Measurements from ENCODE around the gene TGFBI. TPM values are rescaled to one million over a fixed set of nuclear protein-coding genes. Genes with fewer than 3 reads are reported as not detected.

Gene TGFBI
- polyA plus RNA-seq, 3 donors: 480 to 653 (median 565) TPM

GRCh38 chr5:136026636-136027035 is 2.2 kb upstream of the TGFBI start:
- peaks cover 25% of the 10 kb centered on the region for H4K20me1 ChIP-seq (ENCODE audit: insufficient read depth, low read length)
- no peak overlapping the region for H3K4me2 ChIP-seq (replicated peaks; ENCODE audit: extremely low read depth, low read length, poor library complexity, severe bottlenecking)
- no peaks in the 10 kb centered on the region for H3K27me3 ChIP-seq (ENCODE audit: control insufficient read depth in 2 of 2, insufficient read depth in 2 of 2, low read length in 2 of 2)
- H3K27ac ChIP-seq (ENCODE audit: low read depth in 1 of 2, low read length in 2 of 2): no peak overlapping the region
- H3K4me1 ChIP-seq (ENCODE audit: control insufficient read depth in 1 of 2, insufficient read depth in 2 of 2, low read length in 2 of 2): peaks cover 60 to 71% of the 10 kb centered on the region in 2 donors
- no peak for TF ChIP-seq CTCF (IDR thresholded peaks at IDR 0.05)
- Mint-ChIP-seq H3K4me1 (peaks cover 78% of the 10 kb centered on the region), H3K27ac (peak overlapping the region in 2 of 7 donors; percentile 20 to 37), H3K27me3 (ENCODE audit: low read depth in 3 of 3) (peaks cover 5 to 11% (median 11%) of the 10 kb centered on the region in 3 donors), H3K9me3 (peaks cover 0 to 3% (median 0%) of the 10 kb centered on the region in 7 donors), H3K4me3 (no peak overlapping the region), H3K36me3 (peaks cover 16 to 20% of the 10 kb centered on the region in 2 donors)
- intact Hi-C loops (cut with micrococcal nuclease): loop anchor here in 1 of 2 donors (5.0 to 10.0 kb wide), 2 partner anchors 34 to 52 kb away; no protein-coding TSS in a partner anchor
- WGBS (ENCODE audit: insufficient coverage): 90% methylated on average over 3 of the region's 3 CpGs
- H3K36me3 ChIP-seq (replicated peaks in 1 of 2; ENCODE audit: control insufficient read depth in 1 of 2, insufficient read depth in 2 of 2, low read length in 2 of 2): peaks cover 0 to under 1% of the 10 kb centered on the region in 2 donors
- peaks cover 25% of the 10 kb centered on the region for H3K79me2 ChIP-seq (ENCODE audit: insufficient read depth, low read length)
- no peaks in the 10 kb centered on the region for H3K9me3 ChIP-seq (replicated peaks in 1 of 2; ENCODE audit: control insufficient read depth in 1 of 2, insufficient read depth in 1 of 2, low read length in 2 of 2)
- DNase-seq: no peak
- no peak overlapping the region for H2AFZ ChIP-seq (ENCODE audit: insufficient read depth, low read depth, low read length, poor library complexity, severe bottlenecking)
- no peak overlapping the region for H3K4me3 ChIP-seq (replicated peaks in 1 of 3; ENCODE audit: low read depth in 2 of 3, low read length in 3 of 3)
- no peak overlapping the region for H3K9ac ChIP-seq (ENCODE audit: insufficient read depth, low read length, poor library complexity, severe bottlenecking)

GRCh38 chr5:136027311-136027710 is 1.5 kb upstream of the TGFBI start:
- H3K36me3 ChIP-seq (replicated peaks in 1 of 2; ENCODE audit: control insufficient read depth in 1 of 2, insufficient read depth in 2 of 2, low read length in 2 of 2): peaks cover 4 to 7% of the 10 kb centered on the region in 2 donors
- peaks cover 32% of the 10 kb centered on the region for H4K20me1 ChIP-seq (ENCODE audit: insufficient read depth, low read length)
- H3K27me3 Mint-ChIP-seq (ENCODE audit: low read depth in 3 of 3): peaks cover 5 to 13% (median 11%) of the 10 kb centered on the region in 3 donors
- 100% methylated on average over 2 of the region's 4 CpGs for WGBS (ENCODE audit: insufficient coverage)
- no peak overlapping the region for H3K27ac Mint-ChIP-seq
- peaks cover 66 to 77% of the 10 kb centered on the region in 2 donors for H3K4me1 ChIP-seq (ENCODE audit: control insufficient read depth in 1 of 2, insufficient read depth in 2 of 2, low read length in 2 of 2)
- no peak overlapping the region for H3K4me3 ChIP-seq (replicated peaks in 1 of 3; ENCODE audit: low read depth in 2 of 3, low read length in 3 of 3)
- no peaks in the 10 kb centered on the region for H3K9me3 ChIP-seq (replicated peaks in 1 of 2; ENCODE audit: control insufficient read depth in 1 of 2, insufficient read depth in 1 of 2, low read length in 2 of 2)
- no peak for TF ChIP-seq CTCF (IDR thresholded peaks at IDR 0.05)
- peaks cover 82% of the 10 kb centered on the region for H3K4me1 Mint-ChIP-seq
- H3K4me3 Mint-ChIP-seq: no peak overlapping the region
- no peak for DNase-seq
- H3K27me3 ChIP-seq (ENCODE audit: control insufficient read depth in 2 of 2, insufficient read depth in 2 of 2, low read length in 2 of 2): no peaks in the 10 kb centered on the region
- peaks cover 31% of the 10 kb centered on the region for H3K79me2 ChIP-seq (ENCODE audit: insufficient read depth, low read length)
- no peak overlapping the region for H3K9ac ChIP-seq (ENCODE audit: insufficient read depth, low read length, poor library complexity, severe bottlenecking)
- no peak overlapping the region for H3K4me2 ChIP-seq (replicated peaks; ENCODE audit: extremely low read depth, low read length, poor library complexity, severe bottlenecking)
- peaks cover 23 to 27% of the 10 kb centered on the region in 2 donors for H3K36me3 Mint-ChIP-seq
- intact Hi-C loops (cut with micrococcal nuclease): loop anchor here in 1 of 2 donors (5.0 to 10.0 kb wide), 2 partner anchors 35 to 53 kb away; no protein-coding TSS in a partner anchor
- peaks cover 0 to 3% (median 0%) of the 10 kb centered on the region in 7 donors for H3K9me3 Mint-ChIP-seq
- H3K27ac ChIP-seq (ENCODE audit: low read depth in 1 of 2, low read length in 2 of 2): no peak overlapping the region
- H2AFZ ChIP-seq (ENCODE audit: insufficient read depth, low read depth, low read length, poor library complexity, severe bottlenecking): no peak overlapping the region
